ENCODE results near the gene AEBP1.

DNA sequence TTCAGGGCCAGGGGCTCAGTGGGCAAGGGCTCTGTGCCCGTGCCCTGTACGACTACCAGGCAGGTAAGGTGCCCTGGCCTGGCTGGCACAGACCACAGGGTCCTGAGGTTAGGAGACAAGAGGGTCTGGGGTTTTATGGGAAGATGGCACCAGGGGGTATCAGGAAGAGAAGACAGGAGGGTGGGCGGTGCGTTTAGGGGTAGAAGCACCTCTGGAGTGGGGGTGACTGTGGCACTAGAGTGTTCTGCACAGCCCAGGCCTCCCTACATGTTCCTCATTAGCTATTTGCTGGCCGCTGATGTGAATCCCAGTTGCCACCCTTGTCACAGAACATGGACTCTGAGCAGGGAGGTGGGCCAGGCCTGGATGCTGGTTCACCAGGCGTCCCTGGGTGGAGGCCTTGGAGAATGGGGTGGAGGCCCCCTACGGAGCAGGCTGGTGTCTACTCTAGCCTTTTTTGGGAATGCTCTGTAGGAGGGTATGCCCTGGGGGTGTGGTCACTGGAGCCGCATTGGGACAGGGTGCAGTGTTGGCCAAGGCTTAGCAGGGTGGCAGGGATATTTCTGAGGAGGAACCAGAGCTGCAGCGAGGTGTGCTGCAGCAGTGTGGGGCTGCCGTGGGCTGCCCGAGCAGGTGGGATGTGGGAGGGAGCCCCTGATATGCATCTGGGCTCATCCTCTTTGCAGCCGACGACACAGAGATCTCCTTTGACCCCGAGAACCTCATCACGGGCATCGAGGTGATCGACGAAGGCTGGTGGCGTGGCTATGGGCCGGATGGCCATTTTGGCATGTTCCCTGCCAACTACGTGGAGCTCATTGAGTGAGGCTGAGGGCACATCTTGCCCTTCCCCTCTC, 43.8 kb upstream of the AEBP1 start:
- TF ChIP-seq, protein P1, sequence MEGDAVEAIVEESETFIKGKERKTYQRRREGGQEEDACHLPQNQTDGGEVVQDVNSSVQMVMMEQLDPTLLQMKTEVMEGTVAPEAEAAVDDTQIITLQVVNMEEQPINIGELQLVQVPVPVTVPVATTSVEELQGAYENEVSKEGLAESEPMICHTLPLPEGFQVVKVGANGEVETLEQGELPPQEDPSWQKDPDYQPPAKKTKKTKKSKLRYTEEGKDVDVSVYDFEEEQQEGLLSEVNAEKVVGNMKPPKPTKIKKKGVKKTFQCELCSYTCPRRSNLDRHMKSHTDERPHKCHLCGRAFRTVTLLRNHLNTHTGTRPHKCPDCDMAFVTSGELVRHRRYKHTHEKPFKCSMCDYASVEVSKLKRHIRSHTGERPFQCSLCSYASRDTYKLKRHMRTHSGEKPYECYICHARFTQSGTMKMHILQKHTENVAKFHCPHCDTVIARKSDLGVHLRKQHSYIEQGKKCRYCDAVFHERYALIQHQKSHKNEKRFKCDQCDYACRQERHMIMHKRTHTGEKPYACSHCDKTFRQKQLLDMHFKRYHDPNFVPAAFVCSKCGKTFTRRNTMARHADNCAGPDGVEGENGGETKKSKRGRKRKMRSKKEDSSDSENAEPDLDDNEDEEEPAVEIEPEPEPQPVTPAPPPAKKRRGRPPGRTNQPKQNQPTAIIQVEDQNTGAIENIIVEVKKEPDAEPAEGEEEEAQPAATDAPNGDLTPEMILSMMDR (conservative IDR thresholded peaks at IDR 0.05; ENCODE audit: low read depth in 2 of 2): no peak
- TF ChIP-seq, protein P2, sequence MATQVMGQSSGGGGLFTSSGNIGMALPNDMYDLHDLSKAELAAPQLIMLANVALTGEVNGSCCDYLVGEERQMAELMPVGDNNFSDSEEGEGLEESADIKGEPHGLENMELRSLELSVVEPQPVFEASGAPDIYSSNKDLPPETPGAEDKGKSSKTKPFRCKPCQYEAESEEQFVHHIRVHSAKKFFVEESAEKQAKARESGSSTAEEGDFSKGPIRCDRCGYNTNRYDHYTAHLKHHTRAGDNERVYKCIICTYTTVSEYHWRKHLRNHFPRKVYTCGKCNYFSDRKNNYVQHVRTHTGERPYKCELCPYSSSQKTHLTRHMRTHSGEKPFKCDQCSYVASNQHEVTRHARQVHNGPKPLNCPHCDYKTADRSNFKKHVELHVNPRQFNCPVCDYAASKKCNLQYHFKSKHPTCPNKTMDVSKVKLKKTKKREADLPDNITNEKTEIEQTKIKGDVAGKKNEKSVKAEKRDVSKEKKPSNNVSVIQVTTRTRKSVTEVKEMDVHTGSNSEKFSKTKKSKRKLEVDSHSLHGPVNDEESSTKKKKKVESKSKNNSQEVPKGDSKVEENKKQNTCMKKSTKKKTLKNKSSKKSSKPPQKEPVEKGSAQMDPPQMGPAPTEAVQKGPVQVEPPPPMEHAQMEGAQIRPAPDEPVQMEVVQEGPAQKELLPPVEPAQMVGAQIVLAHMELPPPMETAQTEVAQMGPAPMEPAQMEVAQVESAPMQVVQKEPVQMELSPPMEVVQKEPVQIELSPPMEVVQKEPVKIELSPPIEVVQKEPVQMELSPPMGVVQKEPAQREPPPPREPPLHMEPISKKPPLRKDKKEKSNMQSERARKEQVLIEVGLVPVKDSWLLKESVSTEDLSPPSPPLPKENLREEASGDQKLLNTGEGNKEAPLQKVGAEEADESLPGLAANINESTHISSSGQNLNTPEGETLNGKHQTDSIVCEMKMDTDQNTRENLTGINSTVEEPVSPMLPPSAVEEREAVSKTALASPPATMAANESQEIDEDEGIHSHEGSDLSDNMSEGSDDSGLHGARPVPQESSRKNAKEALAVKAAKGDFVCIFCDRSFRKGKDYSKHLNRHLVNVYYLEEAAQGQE (IDR thresholded peaks at IDR 0.05; ENCODE audit: unreplicated experiment): no peak
- TF ChIP-seq CREB1 (CRISPR knock-in tag; IDR thresholded peaks at IDR 0.05; ENCODE audit: low read depth) (no peak), EZH2 (IDR thresholded peaks at IDR 0.05; ENCODE audit: low read depth, unreplicated experiment) (no peak), POLR2AphosphoS5 (IDR thresholded peaks at IDR 0.05; ENCODE audit: low read depth) (no peak)
- TF ChIP-seq, protein P3, sequence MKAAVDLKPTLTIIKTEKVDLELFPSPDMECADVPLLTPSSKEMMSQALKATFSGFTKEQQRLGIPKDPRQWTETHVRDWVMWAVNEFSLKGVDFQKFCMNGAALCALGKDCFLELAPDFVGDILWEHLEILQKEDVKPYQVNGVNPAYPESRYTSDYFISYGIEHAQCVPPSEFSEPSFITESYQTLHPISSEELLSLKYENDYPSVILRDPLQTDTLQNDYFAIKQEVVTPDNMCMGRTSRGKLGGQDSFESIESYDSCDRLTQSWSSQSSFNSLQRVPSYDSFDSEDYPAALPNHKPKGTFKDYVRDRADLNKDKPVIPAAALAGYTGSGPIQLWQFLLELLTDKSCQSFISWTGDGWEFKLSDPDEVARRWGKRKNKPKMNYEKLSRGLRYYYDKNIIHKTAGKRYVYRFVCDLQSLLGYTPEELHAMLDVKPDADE (IDR thresholded peaks at IDR 0.05): no peak
